Uterus (tissue), 2 donors: Measurements from ENCODE around the gene MALAT1.

Source experiments
- CTCF ChIP-seq, 4 experiments: fragments of 200-600 bp in 2 of 4; fragments of 450-650 bp in 2 of 4; sonication (generic) in 2 of 4; IDR thresholded peaks; one replicate each; pipeline ENCODE4 v1.5.1; 2016 to 2019; ENCODE audit warnings: antibody characterized with exemption in 4 of 4, mild to moderate bottlenecking in 2 of 4, moderate library complexity in 1 of 4
- POLR2A ChIP-seq, 2 donors: fragments of 450-650 bp; IDR thresholded peaks; one replicate each; pipeline ENCODE4 v1.6.1; 2016; ENCODE audit warnings: antibody characterized with exemption in 2 of 2, mild to moderate bottlenecking in 1 of 2, moderate library complexity in 1 of 2

GRCh38 chr11:65452806-65453490 lies 45.9 kb upstream of the MALAT1 start:
- TF ChIP-seq CTCF (IDR thresholded peaks at IDR 0.05) (no peak), POLR2A (IDR thresholded peaks at IDR 0.05) (no peak)
